Kidney (tissue), 14 donors: ENCODE data around the gene HNRNPLL. TPM values are rescaled to one million over a fixed set of nuclear protein-coding genes. Genes with fewer than 3 reads are reported as not detected.

Source experiments
- DNase-seq, 5 donors: peaks; one replicate each; pipeline ENCODE4 v3.0.0-alpha.2; 2013 to 2020
- FAIRE-seq: peaks from 2 replicates; lab custom pipeline; 2012; peaks lifted over from hg19 to GRCh38; lab: Jason Lieb, UNC
- H3K27ac ChIP-seq, 2 donors: one replicate each; pipeline ENCODE4 v1.7.0; 2013; ENCODE audit warnings: low read depth in 2 of 2, low read length in 2 of 2, inconsistent platforms in 1 of 2
- H3K27me3 ChIP-seq: one replicate; pipeline ENCODE4 v1.7.1; 2013; ENCODE audit warnings: low read length, inconsistent platforms; ENCODE audit not compliant: control insufficient read depth, insufficient read depth
- H3K36me3 ChIP-seq, 3 donors: one replicate each; pipeline versions ENCODE4 v1.7.0 to v1.7.1; 2013; ENCODE audit warnings: low read length in 3 of 3, control low read depth in 1 of 3, inconsistent platforms in 1 of 3; ENCODE audit not compliant: insufficient read depth in 3 of 3, control insufficient read depth in 2 of 3
- H3K4me1 ChIP-seq, 3 donors: one replicate each; pipeline versions ENCODE4 v1.7.0 to v1.7.1; 2013; ENCODE audit warnings: low read length in 3 of 3, inconsistent platforms in 1 of 3, low read depth in 1 of 3; ENCODE audit not compliant: control insufficient read depth in 2 of 3, insufficient read depth in 2 of 3
- H3K4me3 ChIP-seq, 3 donors: one replicate each; pipeline versions ENCODE4 v1.7.0 to v1.8.1; 2013; ENCODE audit warnings: low read length in 3 of 3, control low read depth in 1 of 3, inconsistent platforms in 1 of 3
- H3K9ac ChIP-seq, 3 donors: one replicate each; pipeline versions ENCODE4 v1.7.0 to v1.7.1; 2013; ENCODE audit warnings: low read length in 3 of 3, control low read depth in 1 of 3, inconsistent platforms in 1 of 3
- H3K9me3 ChIP-seq, 3 donors: one replicate each; pipeline versions ENCODE4 v1.7.0 to v1.7.1; 2013; ENCODE audit warnings: low read length in 3 of 3, control low read depth in 1 of 3, inconsistent platforms in 1 of 3; ENCODE audit not compliant: control insufficient read depth in 2 of 3, insufficient read depth in 1 of 3
- CTCF ChIP-seq: IDR thresholded peaks from 3 replicates; pipeline ENCODE4 v1.5.1; 2012; ENCODE audit warnings: mild to moderate bottlenecking, moderate library complexity, borderline replicate concordance; ENCODE audit not compliant: insufficient read depth; ENCODE audit errors: extremely low read depth
- intact Hi-C: fragments of 100-400 bp; cut with DNase I; formaldehyde crosslinking; loops from one replicate; pipeline ENCODE4 v1.11.1; 2022
- polyA plus RNA-seq: library from polyadenylated mRNA; stranded (reverse); fragments of 350-450 nt; fragmentation: Illumina TruSeq; extraction: RNeasy Lipid Tissue Mini Kit (QIAGEN cat#74804); gene quantifications from one replicate; pipeline ENCODE4 v1.2.3, GENCODE V29; 2014; ENCODE audit warnings: low read depth, low replicate concordance; ENCODE audit not compliant: insufficient read depth
- total RNA-seq: library from RNA; stranded (reverse); fragmentation: NEBNext Ultra II Directional; extraction: Animal tissue kit (Norgen Biotek cat#: 25700); gene quantifications from one replicate; pipeline ENCODE4 v1.2.1, GENCODE V29; 2021
- donor health status: control.
- donor health status: control.
- donor health status: control.
- donor health status: control.
- donor health status: control.
- donor health status: DM: yes; HTN: yes; CAD: no.
- donor health status: Normal renal cell carcinoma (clear cell type).

HNRNPLL gene
- total and polyA plus RNA-seq, 2 donors from 2014 or later, result 15.5 to 51.0 TPM

- no peaks in the 10 kb centered on the region for H3K27me3 ChIP-seq
- no peak for TF ChIP-seq CTCF
- no peaks in the 10 kb centered on the region for H3K36me3 ChIP-seq
- intact Hi-C loops, result no loop called here
- no peak for DNase-seq
- H3K4me1 ChIP-seq, result peaks cover 0 to 1% (median 0%) of the 10 kb centered on the region in 3 donors
- no peaks in the 10 kb centered on the region for H3K9me3 ChIP-seq
- H3K9ac ChIP-seq, result no peak overlapping the region
- FAIRE-seq, result peak; percentile 68
- H3K4me3 ChIP-seq, result no peak overlapping the region
- no peak overlapping the region for H3K27ac ChIP-seq
These were observed 12.5 kb upstream of the HNRNPLL start for GRCh38 chr2:38615237-38615636.

GRCh38 chr2:38613849-38614213 is 11.1 kb upstream of the HNRNPLL start:
- Histone ChIP-seq H3K4me3 (no peak overlapping the region), H3K36me3 (no peaks in the 10 kb centered on the region), H3K27ac (no peak overlapping the region), H3K9ac (no peak overlapping the region), H3K27me3 (no peaks in the 10 kb centered on the region), H3K4me1 (no peaks in the 10 kb centered on the region), H3K9me3 (no peaks in the 10 kb centered on the region)
- no peak for TF ChIP-seq CTCF
- FAIRE-seq (no peak), DNase-seq (peak in 1 of 5 donors; percentile 44)
- intact Hi-C loops, result no loop called here

GRCh38 chr2:38613126-38613848 is 10.6 kb upstream of the HNRNPLL start:
- FAIRE-seq (no peak), DNase-seq (peak in 2 of 5 donors; percentile 46 to 65)
- no peak overlapping the region for H3K27ac ChIP-seq
- no peak overlapping the region for H3K9ac ChIP-seq
- H3K36me3 ChIP-seq, result no peaks in the 10 kb centered on the region
- intact Hi-C loops, result no loop called here
- no peaks in the 10 kb centered on the region for H3K4me1 ChIP-seq
- no peaks in the 10 kb centered on the region for H3K27me3 ChIP-seq
- H3K9me3 ChIP-seq, result no peaks in the 10 kb centered on the region
- no peak overlapping the region for H3K4me3 ChIP-seq
- no peak for TF ChIP-seq CTCF
